GM10248 (cell line): ENCODE data around the gene CAMSAP1.

Experiments used
- CTCF ChIA-PET: fragments of 300-600 bp; sonication (Branson Sonifier 250); formaldehyde crosslinking; extraction: SDS; loops from one replicate; lab custom pipeline; 2021; ENCODE audit warnings: antibody characterized with exemption; lab: Yijun Ruan, JAX
- POLR2A ChIA-PET: fragments of 350-650 bp; sonication (Branson Sonifier 250); formaldehyde crosslinking; extraction: SDS; loops from one replicate; lab custom pipeline; 2020; ENCODE audit warnings: antibody characterized with exemption; lab: Yijun Ruan, JAX
- DNase-seq: peaks from one replicate; pipeline ENCODE4 v3.0.0; 2012; ENCODE audit errors: extremely low spot score
- TF ChIP-seq, protein P1 (sequence below): IDR thresholded peaks from 2 replicates; pipeline ENCODE4 v1.5.1; 2012; ENCODE audit warnings: mild to moderate bottlenecking, low read depth; ENCODE audit errors: extremely low read depth, missing control alignments, control extremely low read depth

The CAMSAP1 gene

DNA sequence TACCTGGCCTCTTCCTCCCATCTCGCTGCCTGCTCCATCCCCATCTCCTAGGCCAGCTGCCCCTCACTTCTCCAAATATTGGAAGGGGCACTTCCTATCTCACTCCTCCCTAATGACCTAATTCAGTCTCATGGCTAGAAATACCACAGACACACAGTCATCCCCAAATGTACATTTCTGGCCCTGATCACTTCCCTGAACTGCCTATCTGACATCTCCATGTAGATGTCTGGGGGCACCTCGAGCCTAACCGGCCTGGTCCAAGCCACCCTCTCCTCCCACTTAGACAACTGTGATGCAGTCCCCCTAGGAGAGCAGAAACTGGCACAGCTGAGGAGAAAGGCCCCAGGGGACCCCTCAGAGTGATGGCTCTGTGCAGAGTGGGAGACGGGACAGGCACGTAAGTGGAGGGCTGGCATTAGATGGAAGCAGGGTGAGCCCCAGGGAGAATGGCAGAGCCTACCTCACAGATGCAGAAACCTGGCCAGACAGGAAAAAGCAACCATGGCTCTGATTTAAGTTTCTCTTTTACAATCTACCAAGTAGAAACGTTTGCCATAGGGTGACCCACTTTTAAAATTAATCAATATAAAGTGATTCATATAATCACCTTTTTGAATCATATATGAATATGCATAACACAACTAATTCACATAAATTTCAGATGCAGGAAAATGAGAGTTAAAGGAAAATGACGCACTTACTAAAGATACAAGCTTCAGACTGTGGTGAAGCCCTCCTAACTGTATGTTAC is 22.1 kb downstream of the CAMSAP1 start:
- ChIA-PET CTCF (no interaction called here), POLR2A (no interaction called here)
- TF ChIP-seq, protein P1, sequence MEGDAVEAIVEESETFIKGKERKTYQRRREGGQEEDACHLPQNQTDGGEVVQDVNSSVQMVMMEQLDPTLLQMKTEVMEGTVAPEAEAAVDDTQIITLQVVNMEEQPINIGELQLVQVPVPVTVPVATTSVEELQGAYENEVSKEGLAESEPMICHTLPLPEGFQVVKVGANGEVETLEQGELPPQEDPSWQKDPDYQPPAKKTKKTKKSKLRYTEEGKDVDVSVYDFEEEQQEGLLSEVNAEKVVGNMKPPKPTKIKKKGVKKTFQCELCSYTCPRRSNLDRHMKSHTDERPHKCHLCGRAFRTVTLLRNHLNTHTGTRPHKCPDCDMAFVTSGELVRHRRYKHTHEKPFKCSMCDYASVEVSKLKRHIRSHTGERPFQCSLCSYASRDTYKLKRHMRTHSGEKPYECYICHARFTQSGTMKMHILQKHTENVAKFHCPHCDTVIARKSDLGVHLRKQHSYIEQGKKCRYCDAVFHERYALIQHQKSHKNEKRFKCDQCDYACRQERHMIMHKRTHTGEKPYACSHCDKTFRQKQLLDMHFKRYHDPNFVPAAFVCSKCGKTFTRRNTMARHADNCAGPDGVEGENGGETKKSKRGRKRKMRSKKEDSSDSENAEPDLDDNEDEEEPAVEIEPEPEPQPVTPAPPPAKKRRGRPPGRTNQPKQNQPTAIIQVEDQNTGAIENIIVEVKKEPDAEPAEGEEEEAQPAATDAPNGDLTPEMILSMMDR, result no peak
- no peak for DNase-seq

DNA sequence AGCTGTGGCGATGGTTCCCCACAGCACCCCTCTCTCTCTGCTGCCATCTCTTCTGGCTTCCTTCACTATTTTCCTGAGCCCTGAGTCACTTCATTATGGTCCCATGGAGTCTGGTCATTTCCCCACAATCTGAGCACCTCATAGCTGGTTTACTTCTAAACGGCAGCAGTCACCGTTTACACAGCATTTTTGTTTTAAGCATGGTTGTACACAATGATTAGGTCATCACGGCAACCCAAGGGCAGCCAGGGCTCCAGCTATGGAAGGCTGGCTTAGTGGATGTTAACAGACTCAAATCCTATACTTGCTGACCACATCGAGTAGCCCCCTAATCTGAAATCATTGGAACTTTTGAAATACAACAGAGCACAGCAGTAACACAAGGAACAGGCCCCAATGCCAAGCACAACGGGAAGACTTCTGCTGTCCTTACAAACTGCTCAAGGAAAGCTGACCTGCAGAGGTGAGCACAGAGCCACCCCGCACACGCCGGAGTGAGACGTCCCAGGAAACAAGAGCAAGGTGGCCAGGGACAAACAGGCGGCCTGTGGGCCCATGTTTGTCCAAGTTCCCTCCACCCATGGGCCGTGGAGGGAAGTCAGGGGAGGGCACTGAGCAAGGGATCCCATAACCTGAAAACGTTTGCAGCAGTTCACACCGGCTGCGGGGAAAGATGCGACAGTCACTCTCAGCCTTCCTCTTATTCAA is 22.9 kb downstream of the CAMSAP1 start:
- TF ChIP-seq, protein P1, result no peak
- POLR2A ChIA-PET, result no interaction called here
- CTCF ChIA-PET, result no interaction called here
- DNase-seq, result no peak

GRCh38 chr9:135883410-135884089 is 23.8 kb downstream of the CAMSAP1 start:
- CTCF ChIA-PET, result no interaction called here
- TF ChIP-seq, protein P1, result no peak
- no peak for DNase-seq
- POLR2A ChIA-PET, result no interaction called here

GRCh38 chr9:135882011-135882410 is 25.3 kb downstream of the CAMSAP1 start:
- TF ChIP-seq, protein P1, result no peak
- CTCF ChIA-PET, result interaction anchor here (2.0 kb wide), 1 partner anchor 16 kb away, joined by 8 read pairs; no protein-coding TSS in a partner anchor
- POLR2A ChIA-PET, result no interaction called here
- DNase-seq, result no peak

GRCh38 chr9:135880438-135880837 is 26.9 kb downstream of the CAMSAP1 start:
- DNase-seq, result no peak
- CTCF ChIA-PET, result interaction anchor here (2.0 kb wide), 1 partner anchor 14 kb away, joined by 8 read pairs; no protein-coding TSS in a partner anchor
- TF ChIP-seq, protein P1, result no peak
- POLR2A ChIA-PET, result no interaction called here

DNA sequence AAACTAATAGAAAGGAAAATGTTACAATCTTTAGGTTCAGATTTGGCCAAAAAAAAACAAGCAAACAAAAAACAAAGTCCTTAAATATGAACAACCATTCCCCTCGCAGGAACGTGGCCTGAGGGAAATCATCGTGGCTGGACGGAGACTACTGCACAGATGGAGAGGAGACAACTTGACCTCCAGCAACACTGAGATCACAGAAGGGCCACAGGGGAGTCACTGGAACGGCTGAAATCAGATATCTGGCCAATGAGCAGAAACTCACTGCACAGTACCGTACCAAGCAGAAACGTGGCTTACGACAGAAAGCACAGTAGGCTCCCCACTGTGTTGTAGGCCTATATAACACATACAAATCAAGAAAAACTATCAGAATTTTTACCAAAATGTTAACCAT is 27.7 kb downstream of the CAMSAP1 start:
- TF ChIP-seq, protein P1, result no peak
- no peak for DNase-seq
- ChIA-PET POLR2A (no interaction called here), CTCF (no interaction called here)
